ENCODE data around the gene SCAF4.
"Not testable (repeated sequence)": the region's sequence is repeated elsewhere in the genome, so short reads cannot be mapped to it uniquely, and the experiment has no call there.

Gene SCAF4

GRCh38 chr21:31667639-31668038 is 64.3 kb downstream of the SCAF4 start:
- DNase-seq: no peak

- DNase-seq: no peak
These were observed 64.8 kb downstream of the SCAF4 start for GRCh38 chr21:31667132-31667531.

GRCh38 chr21:31666445-31667010 is 65.4 kb downstream of the SCAF4 start:
- DNase-seq: no peak

- not testable (repeated sequence) for DNase-seq
These were observed 66.0 kb downstream of the SCAF4 start for GRCh38 chr21:31665869-31666268.

GRCh38 chr21:31665397-31665796 is 66.5 kb downstream of the SCAF4 start:
- no peak for DNase-seq

GRCh38 chr21:31663584-31664249 is 68.2 kb downstream of the SCAF4 start:
- DNase-seq: no peak

GRCh38 chr21:31660591-31660990 is 71.3 kb downstream of the SCAF4 start:
- no peak for DNase-seq

- DNase-seq: no peak
These were observed 71.7 kb downstream of the SCAF4 start for GRCh38 chr21:31660259-31660565.

- peak; percentile 97 for DNase-seq
These were observed 72.2 kb downstream of the SCAF4 start, which contains the start of gene SOD1 for GRCh38 chr21:31659536-31660258. SOD1 (plus strand) TSS chr21:31659693; CDS start chr21:31659770, 77 bp downstream.

- DNase-seq: no peak
These were observed 72.7 kb downstream of the SCAF4 start for GRCh38 chr21:31659286-31659535.

GRCh38 chr21:31658053-31658452 is 73.9 kb downstream of the SCAF4 start:
- DNase-seq: no peak

- DNase-seq: peak; percentile 28
These were observed 75.5 kb downstream of the SCAF4 start for GRCh38 chr21:31656199-31657095.

- not testable (repeated sequence) for DNase-seq
These were observed 76.9 kb downstream of the SCAF4 start for GRCh38 chr21:31654821-31655580.

GRCh38 chr21:31654340-31654739 is 77.6 kb downstream of the SCAF4 start:
- no peak for DNase-seq

- not testable (repeated sequence) for DNase-seq
These were observed 80.4 kb downstream of the SCAF4 start for GRCh38 chr21:31651491-31651890.

- no peak for DNase-seq
These were observed 81.0 kb downstream of the SCAF4 start for GRCh38 chr21:31650930-31651329.

GRCh38 chr21:31647650-31648049 is 84.3 kb downstream of the SCAF4 start:
- DNase-seq: no peak

- no peak for DNase-seq
These were observed 87.3 kb downstream of the SCAF4 start for GRCh38 chr21:31644643-31645042.

- DNase-seq: no peak
These were observed 90.4 kb downstream of the SCAF4 start for GRCh38 chr21:31641416-31641922.

GRCh38 chr21:31636874-31637273 is 95.0 kb downstream of the SCAF4 start:
- no peak for DNase-seq

- no peak for DNase-seq
These were observed 96.9 kb downstream of the SCAF4 start for GRCh38 chr21:31634993-31635392.

GRCh38 chr21:31631881-31632280 is 100.0 kb downstream of the SCAF4 start:
- DNase-seq: not testable (repeated sequence)

All from activated CD8-positive, alpha-beta memory T cell treated with anti-CD3 and anti-CD28 coated beads, Interleukin-2, amount 50 U/mL, for 4 hours (primary cell).